LNCaP clone FGC (cell line): ENCODE data around the gene ZC3H18.

ENCODE experiments used
- DNase-seq: peaks from one replicate; pipeline ENCODE4 v3.0.0-alpha.2; 2011; ENCODE audit warnings: low read depth
- H3K4me3 ChIP-seq: 2 replicates; pipeline ENCODE4 v1.5.1; 2011; ENCODE audit warnings: mild to moderate bottlenecking, low read depth, low read length, control low read depth
- CTCF ChIP-seq: IDR thresholded peaks from 2 replicates; pipeline ENCODE4 v1.5.1; 2012; ENCODE audit warnings: mild to moderate bottlenecking; ENCODE audit not compliant: control insufficient read depth, insufficient read depth; ENCODE audit errors: extremely low read depth

ZC3H18 gene

GRCh38 chr16:88529596-88529995 is 40.6 kb upstream of the ZC3H18 start:
- no peak overlapping the region for H3K4me3 ChIP-seq
- DNase-seq = no peak
- TF ChIP-seq CTCF = no peak

DNA sequence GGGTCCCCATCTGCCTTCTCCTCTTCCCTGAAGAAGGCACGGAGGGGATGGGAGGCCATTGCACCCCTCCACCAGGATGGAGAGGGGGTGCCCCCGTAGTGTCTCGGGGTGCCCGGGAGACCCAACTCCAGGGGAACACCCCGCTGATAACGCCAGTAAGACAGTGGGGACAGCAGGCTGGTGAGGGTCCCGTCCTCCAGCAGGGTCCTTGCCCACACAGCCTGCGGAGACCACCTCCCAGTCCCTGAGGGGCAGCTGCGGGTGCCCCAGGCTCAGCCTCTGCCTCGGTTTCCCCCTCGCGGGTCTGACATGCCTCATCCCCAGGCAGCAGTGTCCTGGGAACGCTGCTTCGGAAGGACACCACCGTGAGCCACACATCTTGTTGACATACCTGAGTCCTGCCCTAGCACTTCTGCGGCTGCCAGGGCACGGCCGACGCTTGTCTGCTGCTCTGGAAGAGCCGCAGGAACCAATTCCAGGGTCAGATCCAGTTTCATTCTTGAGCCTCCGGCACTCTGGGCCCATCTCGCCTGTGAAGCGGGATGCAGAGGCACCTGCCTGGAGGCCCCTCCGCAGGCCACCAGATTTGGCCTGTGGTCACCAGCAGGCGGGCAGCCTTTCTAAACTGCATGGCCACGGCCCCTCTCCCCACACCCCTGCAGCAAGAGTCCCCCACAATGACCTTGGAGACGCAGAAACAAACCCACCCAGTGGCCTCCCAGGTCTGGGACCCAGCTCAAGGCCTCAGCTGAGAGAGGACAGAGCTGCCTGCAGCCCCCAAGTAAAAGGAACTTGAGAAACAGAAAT is 39.9 kb upstream of the ZC3H18 start:
- TF ChIP-seq CTCF = no peak
- no peak for DNase-seq
- no peak overlapping the region for H3K4me3 ChIP-seq

DNA sequence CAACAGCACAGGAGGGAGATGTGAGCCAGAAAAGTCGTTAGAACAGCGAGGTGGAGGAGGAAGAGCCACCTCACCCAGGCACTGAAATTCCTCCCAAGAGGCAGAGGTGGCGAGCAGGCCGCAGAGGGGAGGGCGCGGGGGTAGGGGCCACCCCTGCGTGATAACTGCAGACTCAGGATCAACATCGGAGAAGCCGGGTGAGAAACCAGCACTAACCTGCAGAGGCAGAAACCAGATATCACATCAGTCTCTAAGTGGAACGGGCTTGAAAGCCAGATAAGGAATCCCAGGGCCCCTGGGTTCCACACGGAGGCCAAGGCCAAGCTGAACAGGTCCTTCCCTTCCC is 39.4 kb upstream of the ZC3H18 start:
- TF ChIP-seq CTCF = no peak
- H3K4me3 ChIP-seq = no peak overlapping the region
- DNase-seq = no peak

DNA sequence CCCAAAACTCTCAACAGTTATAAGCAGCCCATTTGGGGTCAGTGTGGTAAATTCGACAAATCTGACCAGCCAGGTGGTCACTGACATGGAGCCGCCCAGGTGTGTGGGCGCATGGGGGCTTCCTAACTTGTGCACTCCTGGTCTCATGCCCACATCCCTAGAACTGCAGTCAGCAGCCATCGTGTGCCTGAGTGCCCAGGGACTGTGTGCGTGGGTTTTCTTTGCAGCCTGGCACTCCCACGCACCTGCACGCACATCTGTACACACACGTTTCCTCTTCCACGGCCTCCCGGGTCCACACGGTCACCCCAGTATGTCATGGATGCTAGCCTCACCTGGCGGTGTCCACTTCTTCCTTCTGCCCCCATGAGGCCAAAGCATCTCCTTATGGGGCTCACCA is 38.9 kb upstream of the ZC3H18 start:
- no peak overlapping the region for H3K4me3 ChIP-seq
- no peak for TF ChIP-seq CTCF
- DNase-seq = no peak

GRCh38 chr16:88531931-88532433 is 38.2 kb upstream of the ZC3H18 start:
- H3K4me3 ChIP-seq = no peak overlapping the region
- DNase-seq = no peak
- TF ChIP-seq CTCF = no peak

DNA sequence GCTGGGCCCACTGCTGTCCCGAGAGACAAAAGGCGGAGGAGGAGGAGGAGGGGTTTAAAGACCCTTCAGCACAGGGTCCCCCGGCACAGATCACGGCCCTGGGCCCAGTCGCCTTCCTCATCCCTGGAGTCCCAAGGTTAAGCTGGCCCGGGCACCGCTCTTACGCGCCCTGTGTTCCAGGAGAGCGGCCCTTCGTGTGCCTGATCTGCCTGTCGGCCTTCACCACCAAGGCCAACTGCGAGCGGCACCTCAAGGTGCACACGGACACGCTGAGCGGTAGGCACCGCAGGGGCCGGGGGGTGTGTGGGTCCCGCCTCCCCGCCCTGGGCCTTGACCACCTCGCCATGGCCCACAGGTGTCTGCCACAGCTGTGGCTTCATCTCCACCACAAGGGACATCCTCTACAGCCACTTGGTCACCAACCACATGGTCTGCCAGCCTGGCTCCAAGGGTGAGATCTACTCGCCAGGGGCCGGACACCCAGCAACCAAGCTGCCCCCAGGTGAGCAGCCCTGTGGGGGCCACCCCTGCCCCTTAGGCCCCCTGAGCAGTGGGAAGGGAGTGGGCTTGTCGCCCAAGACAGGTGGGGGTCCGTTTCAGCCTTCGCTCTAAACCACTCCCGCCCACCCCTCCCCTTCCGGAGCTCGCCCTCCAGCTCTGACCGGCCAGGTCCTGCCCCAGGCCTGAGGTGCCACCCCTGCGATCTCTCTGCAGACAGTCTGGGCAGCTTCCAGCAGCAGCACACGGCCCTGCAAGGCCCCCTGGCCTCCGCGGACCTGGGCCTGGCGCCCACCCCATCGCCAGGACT is 37.6 kb upstream of the ZC3H18 start:
- no peak for DNase-seq
- no peak overlapping the region for H3K4me3 ChIP-seq
- no peak for TF ChIP-seq CTCF
